CD14-positive monocyte (primary cell): ENCODE measurements around the gene NFAM1. TPM values are rescaled to one million over a fixed set of nuclear protein-coding genes. Genes with fewer than 3 reads are reported as not detected.

Experiments
- DNase-seq, 3 donors: peaks; one replicate each; pipeline ENCODE4 v3.0.0-alpha.2; 2011 to 2022
- H2AFZ ChIP-seq: 2 replicates; pipeline ENCODE4 v1.6.0; 2012; ENCODE audit warnings: mild to moderate bottlenecking, low read depth, low read length, inconsistent platforms; ENCODE audit not compliant: insufficient read depth, poor library complexity, severe bottlenecking
- H3K27ac ChIP-seq, 2 donors: 1 replicate in 1 of 2; 2 replicates in 1 of 2; pipeline ENCODE4 v1.5.1; 2012 to 2013; ENCODE audit warnings: low read length in 2 of 2, control low read depth in 1 of 2, inconsistent platforms in 1 of 2, low read depth in 1 of 2, mild to moderate bottlenecking in 1 of 2
- H3K27me3 ChIP-seq, 2 donors: one replicate each; pipeline versions ENCODE4 v1.6.0 to v1.6.1; 2011 to 2013; ENCODE audit warnings: low read length in 2 of 2; ENCODE audit not compliant: control insufficient read depth in 2 of 2, insufficient read depth in 2 of 2
- H3K36me3 ChIP-seq, 2 donors: replicated peaks in 1 of 2; 1 replicate in 1 of 2; 2 replicates in 1 of 2; pipeline versions ENCODE4 v1.5.1 to v1.6.1; 2012 to 2013; ENCODE audit warnings: low read length in 2 of 2, control low read depth in 1 of 2, inconsistent platforms in 1 of 2, mild to moderate bottlenecking in 1 of 2; ENCODE audit not compliant: insufficient read depth in 2 of 2, control insufficient read depth in 1 of 2
- H3K4me1 ChIP-seq, 2 donors: 1 replicate in 1 of 2; 2 replicates in 1 of 2; pipeline versions ENCODE4 v1.5.1 to v1.6.1; 2012 to 2013; ENCODE audit warnings: low read length in 2 of 2, control low read depth in 1 of 2, inconsistent platforms in 1 of 2, mild to moderate bottlenecking in 1 of 2, moderate library complexity in 1 of 2; ENCODE audit not compliant: insufficient read depth in 2 of 2, control insufficient read depth in 1 of 2
- H3K4me2 ChIP-seq: replicated peaks from 2 replicates; pipeline ENCODE3; 2012; ENCODE audit warnings: low read length, moderate library complexity, mild to moderate bottlenecking; ENCODE audit not compliant: poor library complexity, severe bottlenecking; ENCODE audit errors: extremely low read depth
- H3K4me3 ChIP-seq, 3 experiments: fragments of 200-600 bp in 1 of 3; sonication (generic) in 1 of 3; replicated peaks in 1 of 3; 1 replicate in 2 of 3; 2 replicates in 1 of 3; pipeline ENCODE4 v1.5.1; 2011 to 2013; ENCODE audit warnings: low read length in 3 of 3, mild to moderate bottlenecking in 3 of 3, control low read depth in 2 of 3, low read depth in 2 of 3, inconsistent platforms in 1 of 3, moderate library complexity in 1 of 3
- H3K79me2 ChIP-seq: 2 replicates; pipeline ENCODE4 v1.6.0; 2012; ENCODE audit warnings: mild to moderate bottlenecking, control low read depth, inconsistent platforms, low read length, moderate library complexity; ENCODE audit not compliant: insufficient read depth
- H3K9ac ChIP-seq: 2 replicates; pipeline ENCODE4 v1.6.0; 2017; ENCODE audit warnings: low read length, mild to moderate bottlenecking; ENCODE audit not compliant: insufficient read depth, poor library complexity, severe bottlenecking
- H3K9me3 ChIP-seq, 2 donors: replicated peaks in 1 of 2; 1 replicate in 1 of 2; 2 replicates in 1 of 2; pipeline versions ENCODE4 v1.5.1 to v1.6.1; 2012 to 2013; ENCODE audit warnings: low read length in 2 of 2, control low read depth in 1 of 2; ENCODE audit not compliant: control insufficient read depth in 1 of 2, insufficient read depth in 1 of 2
- H4K20me1 ChIP-seq: 2 replicates; pipeline ENCODE4 v1.6.0; 2012; ENCODE audit warnings: mild to moderate bottlenecking, low read length, control low read depth, moderate library complexity; ENCODE audit not compliant: insufficient read depth
- H3K27ac Mint-ChIP-seq, 7 donors: one replicate each; pipeline ENCODE4 v1.8.0; 2020; ENCODE audit warnings: mild to moderate bottlenecking in 7 of 7, mixed read lengths in 7 of 7, moderate library complexity in 6 of 7, inconsistent platforms in 2 of 7
- H3K27me3 Mint-ChIP-seq, 3 donors: one replicate each; pipeline ENCODE4 v1.8.0; 2021 to 2022; ENCODE audit warnings: low read depth in 3 of 3, mild to moderate bottlenecking in 3 of 3, mixed read lengths in 3 of 3, moderate library complexity in 3 of 3, inconsistent platforms in 1 of 3
- H3K36me3 Mint-ChIP-seq, 2 donors: one replicate each; pipeline ENCODE4 v1.8.0; 2020; ENCODE audit warnings: mixed read lengths in 2 of 2, inconsistent platforms in 1 of 2, mild to moderate bottlenecking in 1 of 2
- H3K4me1 Mint-ChIP-seq: one replicate; pipeline ENCODE4 v1.8.0; 2020; ENCODE audit warnings: mild to moderate bottlenecking, mixed read lengths
- H3K4me3 Mint-ChIP-seq, 2 donors: one replicate each; pipeline ENCODE4 v1.8.0; 2020; ENCODE audit warnings: mild to moderate bottlenecking in 2 of 2, mixed read lengths in 2 of 2, moderate library complexity in 1 of 2
- H3K9me3 Mint-ChIP-seq, 7 donors: one replicate each; pipeline ENCODE4 v1.8.0; 2020 to 2022; ENCODE audit warnings: mixed read lengths in 7 of 7, mild to moderate bottlenecking in 6 of 7, moderate library complexity in 6 of 7, inconsistent platforms in 2 of 7
- CTCF ChIP-seq: fragments of 200-600 bp; IDR thresholded peaks from one replicate; pipeline ENCODE4 v1.8.0; 2022; ENCODE audit warnings: antibody characterized with exemption, mild to moderate bottlenecking
- WGBS: methylation state at CpG from one replicate; pipeline ENCODE4 v1.1.5; 2013; ENCODE audit warnings: missing lambda C conversion rate; ENCODE audit not compliant: insufficient coverage; 5-methylcytosine and 5-hydroxymethylcytosine counted together
- intact Hi-C, 2 donors: fragments of 100-400 bp; cut with micrococcal nuclease; formaldehyde crosslinking; loops; one replicate each; pipeline versions ENCODE4 v1.15.0 to v1.15.1; 2023
- polyA plus RNA-seq, 3 donors: library from polyadenylated mRNA; depleted of rRNA in 1 of 3; unstranded in 2 of 3; stranded (reverse) in 1 of 3; fragments of 300-500 nt in 2 of 3; fragments of >200 nt in 1 of 3; fragmentation: Illumina TruSeq in 2 of 3; gene quantifications; 1 replicate in 2 of 3; 2 replicates in 1 of 3; pipeline ENCODE4 v1.2.3, GENCODE V29; 2012 to 2021

The NFAM1 gene
- polyA plus RNA-seq, 3 donors: 36.0 to 71.0 (median 69.7) TPM

- no peak for DNase-seq
- no peaks in the 10 kb centered on the region for H3K36me3 ChIP-seq
- Mint-ChIP-seq H3K9me3 (no peaks in the 10 kb centered on the region), H3K4me3 (no peak overlapping the region), H3K4me1 (no peaks in the 10 kb centered on the region), H3K27ac (peak overlapping the region in 1 of 7 donors; percentile 9), H3K27me3 (peaks cover 9 to 17% (median 16%) of the 10 kb centered on the region in 3 donors), H3K36me3 (no peaks in the 10 kb centered on the region)
- TF ChIP-seq CTCF: no peak
- H3K4me2 ChIP-seq: no peak overlapping the region
- H3K79me2 ChIP-seq: no peaks in the 10 kb centered on the region
- no peak overlapping the region for H3K9ac ChIP-seq
- H3K9me3 ChIP-seq: no peaks in the 10 kb centered on the region
- no peak overlapping the region for H3K4me3 ChIP-seq
- H2AFZ ChIP-seq: no peak overlapping the region
- H3K4me1 ChIP-seq: no peaks in the 10 kb centered on the region
- no peaks in the 10 kb centered on the region for H4K20me1 ChIP-seq
- H3K27ac ChIP-seq: no peak overlapping the region
- peaks cover 0 to 3% of the 10 kb centered on the region in 2 donors for H3K27me3 ChIP-seq
- intact Hi-C loops: no loop called here
- no CpG with 5 or more reads among the region's 1 CpG for WGBS
These were observed 39.2 kb upstream of the NFAM1 start for GRCh38 chr22:42471441-42471840.

GRCh38 chr22:42470366-42471082, 38.3 kb upstream of the NFAM1 start:
- Histone ChIP-seq H4K20me1 (no peaks in the 10 kb centered on the region), H3K9me3 (no peaks in the 10 kb centered on the region), H2AFZ (no peak overlapping the region), H3K79me2 (no peaks in the 10 kb centered on the region), H3K27ac (no peak overlapping the region), H3K4me3 (no peak overlapping the region), H3K4me2 (no peak overlapping the region), H3K36me3 (no peaks in the 10 kb centered on the region), H3K27me3 (peaks cover 0 to 3% of the 10 kb centered on the region in 2 donors), H3K9ac (no peak overlapping the region), H3K4me1 (no peaks in the 10 kb centered on the region)
- Mint-ChIP-seq H3K4me1 (no peaks in the 10 kb centered on the region), H3K4me3 (no peak overlapping the region), H3K27ac (no peak overlapping the region), H3K36me3 (no peaks in the 10 kb centered on the region), H3K9me3 (no peaks in the 10 kb centered on the region), H3K27me3 (peaks cover 8 to 17% (median 14%) of the 10 kb centered on the region in 3 donors)
- no peak for TF ChIP-seq CTCF
- no peak for DNase-seq
- intact Hi-C loops: no loop called here
- WGBS: 66% methylated on average over 2 of the region's 4 CpGs
